Measurements from ENCODE around the gene KHK.
A peak's percentile ranks its signal among the peaks of the same experiment; 100 is the strongest.
"Not testable (repeated sequence)": the region's sequence is repeated elsewhere in the genome, so short reads cannot be mapped to it uniquely, and the experiment has no call there.

KHK gene

DNA sequence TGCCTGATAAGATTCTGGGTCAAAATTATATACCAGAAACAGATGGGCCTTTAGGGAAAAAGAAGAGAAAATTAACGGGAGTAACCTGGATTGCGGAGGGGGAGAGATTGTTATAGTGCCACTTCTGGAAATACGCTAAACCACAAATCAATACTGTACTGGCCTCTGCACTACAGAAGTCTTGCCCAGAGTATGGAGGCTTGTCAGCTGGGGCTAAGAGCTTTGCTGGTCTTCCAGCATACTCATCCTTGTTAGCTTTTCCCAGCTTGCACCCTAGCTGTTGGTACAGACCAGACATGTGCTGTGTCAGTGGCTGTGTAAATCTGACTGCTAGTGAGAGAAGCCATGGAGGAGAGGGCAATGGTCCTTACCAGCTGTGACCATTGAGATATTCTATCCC lies 26.2 kb upstream of the KHK start:
- no peak for DNase-seq (ENCODE audit: low spot score)

DNA sequence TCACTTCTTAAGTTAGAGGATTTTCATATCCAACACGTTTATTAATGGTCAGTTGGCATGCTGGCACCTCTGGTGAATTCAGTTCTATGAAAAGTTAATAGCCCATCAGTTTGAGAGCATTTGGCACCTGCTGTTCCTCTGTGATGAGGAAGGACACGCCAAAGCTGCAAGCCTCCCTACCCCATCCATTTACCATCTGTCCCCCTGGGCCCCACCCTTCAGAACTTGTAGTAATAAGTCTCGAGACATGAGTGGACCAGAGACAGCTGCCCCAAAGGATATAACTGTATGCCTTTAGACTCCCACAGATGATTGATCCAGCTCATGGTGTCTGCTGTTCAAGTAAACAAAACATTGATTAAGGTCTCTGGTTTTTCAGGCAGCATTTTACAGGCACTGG lies 21.4 kb upstream of the KHK start:
- DNase-seq (ENCODE audit: low spot score), result no peak

DNA sequence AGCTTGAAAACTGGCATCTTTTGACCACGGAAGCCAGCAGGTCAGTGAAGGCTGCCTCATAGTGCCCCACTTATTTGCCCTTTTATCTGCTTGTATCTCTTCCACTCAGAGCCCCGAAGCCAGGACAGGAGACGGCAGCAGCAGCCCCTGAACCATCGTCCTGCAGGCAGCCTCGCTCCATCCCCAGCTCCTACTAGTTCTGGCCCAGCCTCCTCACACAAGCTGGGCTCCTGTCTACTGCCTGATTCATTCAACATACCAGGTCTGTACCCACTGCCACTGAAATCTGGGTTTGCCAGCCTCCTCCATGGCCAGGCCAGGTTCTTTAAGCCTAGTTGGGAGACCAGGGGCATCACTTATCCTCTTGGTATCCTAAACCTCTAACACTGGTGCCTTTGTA lies 19.2 kb upstream of the KHK start:
- DNase-seq (ENCODE audit: low spot score), result no peak

DNA sequence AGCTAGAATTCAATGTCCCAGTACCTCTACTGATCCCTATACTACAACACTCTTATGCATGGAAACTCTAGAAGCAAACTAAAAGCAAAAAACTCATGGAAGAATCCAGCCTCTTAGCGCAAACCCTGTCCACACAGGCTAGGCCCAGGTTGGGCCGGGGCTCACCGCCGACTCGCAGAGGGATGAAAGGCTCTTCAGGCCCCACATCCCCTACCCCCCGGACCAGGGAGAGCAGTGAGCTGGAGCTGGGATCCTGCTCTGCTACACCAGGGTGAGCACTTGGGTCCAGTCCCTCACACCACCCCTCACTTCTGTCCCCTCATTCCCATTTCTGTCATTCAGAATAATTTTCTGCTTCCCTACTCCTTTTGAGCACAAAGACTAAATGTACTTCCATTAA lies 17.1 kb upstream of the KHK start:
- no peak for DNase-seq (ENCODE audit: low spot score)

DNA sequence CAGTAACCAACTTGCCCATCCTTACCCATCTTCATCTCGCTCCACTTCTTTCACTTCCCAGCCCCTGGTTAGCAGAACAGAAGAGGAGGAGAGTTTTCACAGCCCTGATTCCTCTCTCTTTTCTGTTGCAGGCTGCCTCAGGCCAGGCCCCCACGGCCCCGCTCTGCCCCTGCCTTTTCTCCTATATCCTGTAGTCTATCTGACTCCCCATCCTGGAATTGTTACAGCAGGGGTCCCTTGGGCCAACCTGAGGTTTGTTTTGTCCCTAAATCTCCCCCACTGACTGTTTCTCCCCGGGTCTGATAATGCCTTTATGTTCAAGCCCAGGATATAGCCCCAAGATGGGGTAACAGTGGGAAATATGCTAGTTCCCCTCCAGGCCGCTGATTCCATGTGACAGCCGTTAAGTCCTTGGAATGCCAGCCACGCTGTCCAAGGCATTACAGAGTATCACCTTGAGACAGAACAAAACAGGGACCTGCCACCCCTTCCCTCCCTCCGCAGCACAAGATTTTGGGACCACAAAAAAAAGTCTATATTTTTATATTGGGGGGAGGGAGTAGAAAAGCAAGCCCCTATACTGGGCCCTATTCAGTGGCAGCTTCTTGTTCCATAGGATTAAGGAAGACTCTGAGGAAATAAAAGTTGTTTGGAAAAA lies 16.5 kb upstream of the KHK start:
- DNase-seq (ENCODE audit: low spot score), result no peak

DNA sequence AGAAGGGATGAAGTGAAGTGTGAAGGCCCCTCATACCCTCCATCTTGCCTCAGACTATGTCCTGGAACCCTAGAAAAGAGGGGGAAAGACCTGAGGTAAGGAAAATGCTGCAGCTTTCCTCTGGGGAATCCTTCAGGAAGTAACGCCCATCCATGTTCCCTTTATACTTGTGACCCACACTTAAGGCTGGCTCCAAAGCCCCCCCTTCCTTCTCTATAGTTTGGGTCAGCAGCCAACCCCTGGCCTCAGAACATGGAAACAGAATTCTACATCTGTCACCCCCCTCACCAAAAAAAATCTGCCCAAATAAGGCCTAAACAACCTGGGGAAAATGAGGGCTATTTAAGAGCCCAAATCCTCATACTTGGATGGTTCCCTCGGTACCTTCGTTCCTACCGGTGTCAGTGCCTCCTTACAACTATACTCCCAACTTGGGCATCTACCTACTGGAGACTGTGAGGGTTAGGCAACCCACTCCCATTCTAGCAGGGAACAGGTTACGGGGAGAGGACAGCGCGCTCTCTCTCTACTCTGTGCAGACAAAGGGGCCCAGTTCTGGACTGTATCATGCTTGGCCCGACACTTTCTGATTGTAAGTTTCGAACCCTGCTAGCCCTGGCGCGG lies 15.8 kb upstream of the KHK start:
- no peak for DNase-seq (ENCODE audit: low spot score)

DNA sequence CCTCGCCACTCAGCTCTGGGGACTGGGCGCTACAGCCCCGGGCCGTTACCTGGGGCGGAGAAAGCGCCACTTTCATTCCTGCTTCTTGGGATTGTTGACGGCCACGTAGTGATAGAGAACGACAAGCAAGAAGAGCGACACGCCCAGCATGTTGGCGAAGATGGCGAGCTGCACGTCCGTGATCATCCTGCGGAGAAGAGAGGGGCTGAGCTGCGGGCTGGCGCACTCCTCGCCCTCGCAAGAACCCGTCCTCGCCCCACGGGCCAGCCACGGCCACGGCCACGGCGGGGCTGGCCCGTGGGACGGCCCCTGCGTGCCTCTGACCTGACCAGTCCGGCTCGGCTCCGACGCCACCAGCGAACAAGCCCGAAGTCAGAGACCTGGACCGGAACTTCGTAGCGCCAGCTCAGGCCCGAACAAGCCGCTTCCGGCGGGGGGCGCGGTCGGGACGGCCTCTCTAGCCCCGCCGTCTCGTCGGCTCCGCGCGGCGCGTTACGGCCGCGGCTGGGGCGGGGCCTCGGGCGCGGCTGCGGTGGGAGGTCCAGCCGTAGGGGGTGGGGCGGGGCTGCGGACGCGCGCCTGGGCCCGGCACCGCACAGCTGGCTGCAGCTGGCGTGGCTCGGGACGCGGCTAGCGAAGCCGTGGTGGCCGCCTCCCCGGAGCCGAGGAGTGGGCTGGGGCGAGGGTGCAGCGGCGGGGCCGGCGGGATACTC lies 15.1 kb upstream of the KHK start, which contains the start of gene OST4:
Gene OST4, minus strand, starts transcription at position 378 of the 713 bp plus-strand sequence.
- DNase-seq (ENCODE audit: low spot score), result peak; percentile 93

DNA sequence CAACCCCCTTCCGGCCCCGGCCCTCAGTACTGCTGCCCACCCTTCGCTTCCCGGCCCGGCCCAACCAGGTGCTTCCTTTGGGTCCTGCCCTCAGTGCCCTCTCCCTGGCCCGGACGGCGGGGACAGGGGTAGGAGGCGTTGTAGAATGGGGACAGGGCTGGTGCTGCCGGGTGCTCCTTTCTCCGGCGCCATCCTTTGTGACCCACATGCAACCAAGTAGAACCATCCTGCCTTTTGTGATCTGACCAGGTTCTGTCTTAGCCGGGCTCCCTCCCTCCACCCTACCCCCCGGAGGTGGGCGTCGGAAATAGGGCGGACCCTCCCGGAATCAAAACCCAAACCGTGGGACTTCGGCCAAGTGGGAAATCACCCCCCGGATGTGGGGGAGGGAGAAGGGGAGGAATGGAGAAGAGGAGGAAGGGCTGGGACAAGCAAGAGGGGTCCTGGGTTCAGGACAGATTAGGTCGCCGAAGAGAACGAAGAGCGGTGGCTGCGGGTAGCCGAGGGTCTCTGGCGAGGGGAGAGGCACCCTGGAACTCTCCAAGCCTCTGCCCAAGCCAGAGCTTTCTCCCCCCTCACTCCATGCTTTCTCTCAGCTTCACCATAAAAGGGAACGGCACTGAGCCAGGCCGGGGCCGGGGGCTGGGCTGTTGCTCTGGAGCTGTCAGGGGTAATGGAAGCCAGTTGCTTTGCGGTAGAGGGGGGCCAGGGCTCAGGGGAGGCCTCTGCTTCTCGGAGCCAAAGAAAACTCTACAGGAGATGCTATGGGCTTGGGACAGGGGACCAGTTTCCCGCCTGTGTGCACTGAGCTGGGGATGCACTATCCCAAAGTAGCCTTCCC lies 14.4 kb upstream of the KHK start:
- no peak for DNase-seq (ENCODE audit: low spot score)

DNA sequence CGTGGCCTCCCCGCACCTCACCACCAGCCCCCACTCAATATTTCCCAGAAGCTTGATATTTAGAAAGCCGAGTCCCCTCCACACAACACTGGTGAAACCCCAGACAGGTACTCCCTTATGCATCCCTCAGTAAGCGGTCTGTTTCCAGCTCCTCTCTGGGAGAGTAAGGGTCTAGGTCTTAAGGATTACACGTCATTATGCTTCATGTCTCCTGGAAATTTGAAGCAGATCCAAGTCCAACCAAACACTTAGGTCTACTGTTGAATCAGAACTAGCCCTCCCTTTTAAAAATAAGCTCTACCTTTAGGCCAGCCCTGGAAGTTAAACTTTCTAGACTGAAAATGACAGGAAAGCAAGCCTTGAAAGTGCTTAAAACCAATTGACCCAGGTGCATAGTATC lies 13.7 kb upstream of the KHK start:
- no peak for DNase-seq (ENCODE audit: low spot score)

DNA sequence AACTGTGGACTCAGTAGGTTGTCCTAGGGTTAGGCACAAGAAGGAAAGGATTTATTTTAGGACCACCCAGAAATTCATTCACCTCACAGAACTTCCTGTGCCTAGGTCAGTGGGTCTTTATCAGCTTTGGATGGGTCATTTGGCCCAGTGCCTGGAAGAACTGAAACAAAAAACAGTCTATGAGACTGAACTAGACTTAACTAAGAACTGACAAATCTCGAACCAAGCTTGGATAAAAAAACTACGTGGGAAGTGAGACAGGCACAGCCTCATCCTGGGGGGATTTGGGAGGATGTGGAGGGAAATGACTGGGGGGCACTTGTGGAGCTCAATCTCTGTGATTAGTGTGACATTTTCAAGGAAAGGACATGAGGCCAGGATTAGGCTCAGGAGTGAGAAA lies 12.8 kb upstream of the KHK start:
- DNase-seq (ENCODE audit: low spot score), result no peak

DNA sequence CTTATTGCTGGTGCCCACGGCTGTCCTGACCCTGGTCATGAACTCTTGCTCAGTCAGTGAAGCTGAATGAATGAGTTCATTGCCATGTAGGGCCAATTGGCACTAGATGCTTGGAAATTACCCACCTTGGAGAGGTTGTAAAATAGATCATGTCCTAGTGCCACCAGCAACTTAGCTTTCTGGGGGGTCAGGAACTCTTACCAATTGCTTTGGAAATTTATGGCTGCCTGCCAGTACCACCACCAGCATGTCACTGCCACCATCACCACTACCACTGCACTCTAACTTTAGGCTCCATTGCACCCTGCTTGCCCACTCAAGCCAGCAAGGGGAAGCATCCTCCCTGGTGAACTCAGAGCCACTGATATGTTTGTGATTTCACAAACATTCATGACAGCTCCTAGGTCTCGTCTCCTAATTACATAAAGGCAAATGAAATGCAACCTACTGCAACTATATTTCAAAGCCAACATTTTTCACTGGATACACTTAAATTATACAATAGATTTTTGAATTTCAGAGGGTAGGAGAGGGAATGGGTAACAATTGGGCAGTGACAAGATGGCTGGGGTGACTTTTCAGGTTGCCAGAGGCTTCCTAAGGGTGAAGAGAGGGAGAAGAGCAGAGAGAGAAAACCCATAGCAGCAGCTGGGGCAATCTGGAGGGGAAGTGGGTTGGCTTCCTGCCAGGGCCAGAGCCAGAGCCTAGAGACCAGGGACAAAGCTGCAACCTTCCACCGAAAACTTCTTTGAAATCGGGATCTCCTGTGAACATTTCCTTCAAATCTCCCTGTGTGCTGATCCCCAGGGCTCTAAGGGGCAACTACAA lies 11.6 kb upstream of the KHK start:
- DNase-seq (ENCODE audit: low spot score), result no peak

DNA sequence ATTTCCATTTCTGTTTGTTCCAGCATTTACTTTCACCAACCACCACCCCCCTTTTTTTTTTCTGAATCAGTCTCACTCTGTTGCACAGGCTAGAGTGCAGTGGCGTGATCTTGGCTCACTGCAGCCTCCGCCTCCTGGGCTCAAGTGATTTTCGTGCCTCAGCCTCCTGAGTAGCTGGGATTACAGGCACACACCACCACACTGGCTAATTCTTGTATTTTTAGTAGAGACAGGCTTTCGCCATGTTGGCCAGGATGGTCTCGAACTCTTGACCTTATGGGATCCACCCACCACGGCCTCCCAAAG lies 11.1 kb upstream of the KHK start:
- DNase-seq (ENCODE audit: low spot score), result not testable (repeated sequence)

DNA sequence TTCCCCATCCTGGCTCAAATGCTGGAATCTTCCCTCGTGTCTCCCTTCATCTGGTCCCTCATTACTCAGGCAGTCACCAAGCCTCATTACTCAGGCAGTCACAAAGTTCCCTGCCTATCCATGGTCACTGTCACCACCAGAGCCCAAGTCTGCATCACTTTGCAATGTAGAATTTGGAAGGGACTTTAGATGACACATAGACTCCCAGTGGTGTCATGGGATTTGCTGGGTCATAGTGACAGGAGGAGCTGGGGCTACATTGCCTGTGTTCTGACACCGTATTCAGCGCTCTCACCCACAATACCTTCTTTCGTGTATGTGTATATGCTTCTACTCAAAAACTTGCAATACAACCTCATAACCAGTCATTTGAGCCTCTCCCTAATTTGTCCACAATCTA lies 10.2 kb upstream of the KHK start:
- no peak for DNase-seq (ENCODE audit: low spot score)

DNA sequence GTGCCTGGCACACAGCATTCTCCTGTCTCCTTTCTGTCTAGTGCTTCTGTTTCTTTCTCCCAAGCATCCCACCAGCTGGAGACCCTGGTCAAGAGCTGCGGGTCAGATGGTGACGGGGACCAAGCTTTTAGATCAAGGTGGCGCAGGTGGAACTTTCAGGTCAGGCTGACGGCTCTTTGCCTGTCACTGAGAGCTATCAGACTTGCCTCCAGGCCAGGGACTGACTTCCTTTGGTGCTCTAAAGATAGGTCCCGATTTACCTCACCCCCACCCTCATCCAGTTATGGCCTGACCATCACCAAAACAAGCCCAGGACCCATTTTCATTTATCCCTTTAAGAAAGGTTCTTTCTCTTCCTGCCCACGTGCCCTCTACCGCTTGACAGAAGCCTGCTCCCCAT lies 9.3 kb upstream of the KHK start:
- no peak for DNase-seq (ENCODE audit: low spot score)

DNA sequence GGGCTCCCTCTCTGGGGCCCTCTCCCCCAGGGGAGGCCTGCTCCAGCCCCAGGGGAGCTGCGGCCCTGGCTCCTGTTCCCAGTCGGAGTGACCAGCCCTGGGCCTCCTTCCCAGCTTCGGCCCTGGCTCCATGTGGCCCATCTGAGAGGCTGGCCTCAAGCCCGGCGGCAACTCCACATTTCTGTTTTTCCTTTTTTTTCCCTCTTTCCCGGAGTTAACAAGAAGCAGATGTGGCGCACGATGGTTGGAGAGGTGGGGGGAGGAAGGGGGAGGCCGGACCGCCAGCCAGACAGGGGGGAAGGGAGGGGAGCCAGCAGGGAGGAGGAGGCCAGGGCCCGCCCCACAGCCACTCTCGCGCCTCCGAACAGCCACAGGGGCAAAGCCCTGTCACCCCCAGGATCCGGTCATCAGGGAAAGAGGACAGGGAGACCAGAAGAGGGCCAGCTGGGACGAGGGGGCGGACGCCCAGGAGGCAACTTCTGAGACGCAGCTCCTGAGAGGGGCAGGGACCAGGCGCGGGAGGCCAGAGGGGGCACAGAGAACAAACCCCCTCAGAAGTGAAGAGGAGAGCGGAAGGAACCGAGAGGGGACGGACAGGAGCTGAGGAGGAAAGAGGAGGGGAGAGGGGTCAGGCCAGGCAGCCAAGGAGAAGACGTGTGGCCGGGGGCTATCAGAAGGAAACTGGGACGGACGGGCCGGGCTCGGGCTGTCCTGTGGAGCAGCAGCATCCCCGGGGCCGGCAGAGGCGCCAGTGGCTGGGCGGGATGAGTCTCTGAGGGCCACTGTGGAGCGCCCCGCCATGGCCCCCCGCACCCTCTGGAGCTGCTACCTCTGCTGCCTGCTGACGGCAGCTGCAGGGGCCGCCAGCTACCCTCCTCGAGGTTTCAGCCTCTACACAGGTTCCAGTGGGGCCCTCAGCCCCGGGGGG lies 8.0 kb upstream of the KHK start, which contains the start of gene EMILIN1:
Gene EMILIN1, plus strand, starts transcription at position 349 of the 928 bp plus-strand sequence. Its CDS starts 451 bp downstream, at position 800.
- DNase-seq (ENCODE audit: low spot score), result no peak

DNA sequence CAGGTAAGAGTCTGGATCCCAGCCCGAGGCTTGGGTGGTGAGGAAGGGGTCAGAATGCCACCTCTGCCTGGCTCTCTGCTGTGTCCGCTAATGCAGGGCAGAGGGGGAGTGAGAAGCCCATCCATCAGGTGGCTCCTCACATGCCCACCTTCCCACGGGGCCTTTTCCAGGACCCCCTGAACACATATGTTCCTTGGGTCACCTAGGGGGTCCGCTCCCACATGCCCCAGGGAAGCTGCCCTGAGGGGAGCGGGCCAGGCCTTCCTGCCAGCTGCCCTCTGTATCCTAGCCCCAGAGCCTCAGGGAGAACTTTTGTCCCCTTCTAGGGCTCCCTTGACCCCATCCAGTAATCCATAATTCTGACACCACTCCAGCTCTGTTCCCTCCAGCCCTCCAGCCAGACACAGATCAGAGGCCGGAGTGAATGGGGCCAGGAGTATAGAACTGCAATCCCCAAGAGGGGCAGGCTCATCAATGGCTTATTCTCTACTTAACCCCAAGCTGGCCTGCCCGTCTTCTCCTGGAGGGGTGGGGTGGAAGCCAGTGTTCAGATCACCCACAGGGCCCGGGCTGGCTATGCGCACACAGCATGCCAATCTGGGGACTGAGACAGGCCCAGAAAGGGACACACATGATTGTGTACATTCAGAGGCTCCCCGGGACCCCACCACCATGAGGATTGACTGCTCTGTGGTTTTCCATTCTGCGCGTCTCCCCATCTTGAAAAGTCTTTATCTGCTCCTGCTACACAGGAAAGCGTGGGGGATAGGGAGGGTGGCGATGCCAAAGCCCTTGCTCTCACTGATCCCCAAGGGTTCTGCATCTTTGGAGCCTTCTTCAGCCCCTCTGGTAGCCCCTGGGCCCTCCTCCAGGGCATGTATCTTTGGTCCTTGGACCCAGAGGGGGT lies 7.1 kb upstream of the KHK start:
- DNase-seq (ENCODE audit: low spot score), result no peak

DNA sequence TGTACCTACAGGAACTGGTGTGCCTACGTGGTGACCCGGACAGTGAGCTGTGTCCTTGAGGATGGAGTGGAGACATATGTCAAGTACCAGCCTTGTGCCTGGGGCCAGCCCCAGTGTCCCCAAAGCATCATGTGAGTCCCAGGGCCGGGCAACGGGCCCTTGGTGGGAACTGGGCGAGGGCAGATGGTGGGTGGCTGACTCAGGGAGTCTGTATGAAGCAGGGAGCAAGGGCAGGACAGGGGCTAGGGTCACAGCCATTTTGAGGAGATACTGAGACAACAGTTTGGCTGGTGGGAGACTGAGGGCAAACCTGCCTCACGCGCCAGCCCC lies 6.5 kb upstream of the KHK start:
- DNase-seq (ENCODE audit: low spot score), result no peak

DNA sequence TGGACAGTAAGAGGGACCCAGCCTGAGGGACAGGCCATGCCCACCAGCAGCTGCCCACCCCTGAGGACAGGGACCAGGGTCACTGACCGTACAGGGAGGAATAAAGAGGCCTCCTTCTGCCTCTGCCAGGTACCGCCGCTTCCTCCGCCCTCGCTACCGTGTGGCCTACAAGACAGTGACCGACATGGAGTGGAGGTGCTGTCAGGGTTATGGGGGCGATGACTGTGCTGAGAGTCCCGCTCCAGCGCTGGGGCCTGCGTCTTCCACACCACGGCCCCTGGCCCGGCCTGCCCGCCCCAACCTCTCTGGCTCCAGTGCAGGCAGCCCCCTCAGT lies 6.0 kb upstream of the KHK start:
- no peak for DNase-seq (ENCODE audit: low spot score)

DNA sequence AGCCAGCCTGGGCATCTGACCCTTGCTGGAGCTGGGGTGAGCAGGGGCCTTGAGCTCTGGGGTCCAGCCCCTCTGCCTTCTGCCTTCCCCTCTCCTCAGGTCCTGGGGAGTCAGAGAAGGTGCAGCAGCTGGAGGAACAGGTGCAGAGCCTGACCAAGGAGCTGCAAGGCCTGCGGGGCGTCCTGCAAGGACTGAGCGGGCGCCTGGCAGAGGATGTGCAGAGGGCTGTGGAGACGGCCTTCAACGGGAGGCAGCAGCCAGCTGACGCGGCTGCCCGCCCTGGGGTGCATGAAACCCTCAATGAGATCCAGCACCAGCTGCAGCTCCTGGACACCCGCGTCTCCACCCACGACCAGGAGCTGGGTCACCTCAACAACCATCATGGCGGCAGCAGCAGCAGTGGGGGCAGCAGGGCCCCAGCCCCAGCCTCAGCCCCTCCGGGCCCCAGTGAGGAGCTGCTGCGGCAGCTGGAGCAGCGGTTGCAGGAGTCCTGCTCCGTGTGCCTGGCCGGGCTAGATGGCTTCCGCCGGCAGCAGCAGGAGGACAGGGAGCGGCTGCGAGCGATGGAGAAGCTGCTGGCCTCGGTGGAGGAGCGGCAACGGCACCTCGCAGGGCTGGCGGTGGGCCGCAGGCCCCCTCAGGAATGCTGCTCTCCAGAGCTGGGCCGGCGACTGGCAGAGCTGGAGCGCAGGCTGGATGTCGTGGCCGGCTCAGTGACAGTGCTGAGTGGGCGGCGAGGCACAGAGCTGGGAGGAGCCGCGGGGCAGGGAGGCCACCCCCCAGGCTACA lies 4.4 kb upstream of the KHK start:
- no peak for DNase-seq (ENCODE audit: low spot score)
